Right lobe of liver (tissue), 4 donors: Measurements from ENCODE around the gene FAM13A.

Source experiments
- CTCF ChIP-seq, 4 donors: fragments of 200-600 bp in 3 of 4; fragments of 450-650 bp in 1 of 4; IDR thresholded peaks; one replicate each; pipeline versions ENCODE4 v1.5.1 to v1.8.0; 2016 to 2022; ENCODE audit warnings: antibody characterized with exemption in 4 of 4, mild to moderate bottlenecking in 2 of 4
- POLR2A ChIP-seq: fragments of 450-650 bp; IDR thresholded peaks from one replicate; pipeline ENCODE4 v1.6.1; 2017; ENCODE audit warnings: antibody characterized with exemption, mild to moderate bottlenecking
- donor health status: DM: no; HTN: no; CAD: no.
- donor health status: DM: no; HTN: no; CAD: no.
- donor health status: DM: no; HTN: yes; CAD: no.

- TF ChIP-seq POLR2A (no peak), CTCF (IDR thresholded peaks at IDR 0.05) (no peak)
Measured at GRCh38 chr4:88907478-88907877, 149.5 kb downstream of the FAM13A start.
